Breast epithelium (tissue), 4 donors: ENCODE measurements around the gene ADAM12. TPM values are rescaled to one million over a fixed set of nuclear protein-coding genes. Genes with fewer than 3 reads are reported as not detected.

ENCODE experiments used
- DNase-seq, 2 donors: peaks; one replicate each; pipeline ENCODE4 v3.0.0-alpha.2; 2019; ENCODE audit warnings: low spot score in 2 of 2
- H3K27ac ChIP-seq, 2 donors: fragments of 200-600 bp; sonication (generic) in 1 of 2; one replicate each; pipeline ENCODE4 v1.5.1; 2016 to 2019; ENCODE audit warnings: mild to moderate bottlenecking in 1 of 2
- H3K27me3 ChIP-seq, 2 donors: fragments of 200-600 bp; sonication (generic) in 1 of 2; one replicate each; pipeline versions ENCODE4 v1.5.1 to v1.6.0; 2017 to 2019; ENCODE audit warnings: control low read depth in 1 of 2, mild to moderate bottlenecking in 1 of 2
- H3K36me3 ChIP-seq: fragments of 200-600 bp; one replicate; pipeline ENCODE4 v1.5.1; 2019
- H3K4me1 ChIP-seq, 2 donors: fragments of 200-600 bp; sonication (generic); one replicate each; pipeline ENCODE4 v1.5.1; 2016 to 2019; ENCODE audit warnings: control low read depth in 1 of 2
- H3K4me3 ChIP-seq, 3 donors: fragments of 200-600 bp; sonication (generic); 1 replicate in 2 of 3; 2 replicates in 1 of 3; pipeline ENCODE4 v1.5.1; 2016 to 2019; ENCODE audit warnings: mild to moderate bottlenecking in 3 of 3, moderate library complexity in 2 of 3
- H3K9me3 ChIP-seq, 2 donors: fragments of 200-600 bp; sonication (generic) in 1 of 2; one replicate each; pipeline ENCODE4 v1.5.1; 2016 to 2019; ENCODE audit warnings: control low read depth in 1 of 2
- POLR2A ChIP-seq: fragments of 450-650 bp; IDR thresholded peaks from one replicate; pipeline ENCODE4 v1.6.1; 2016; ENCODE audit warnings: antibody characterized with exemption, mild to moderate bottlenecking, moderate library complexity
- POLR2AphosphoS5 ChIP-seq, 3 donors: sonication (generic); formaldehyde crosslinking; IDR thresholded peaks; one replicate each; pipeline ENCODE4 v1.6.1; 2017; ENCODE audit warnings: antibody characterized with exemption in 3 of 3
- intact Hi-C: fragments of 100-400 bp; cut with DNase I; formaldehyde crosslinking; loops from one replicate; pipeline ENCODE4 v1.15.1; 2023; ENCODE audit warnings: low total_unique reads
- total RNA-seq, 3 donors: library from RNA; depleted of rRNA; stranded (reverse); fragments of >200 nt; gene quantifications; one replicate each; pipeline ENCODE4 v1.1.0, GENCODE V29; 2016
- TF ChIP-seq, protein P1 (sequence below), 3 donors: fragments of 450-650 bp; IDR thresholded peaks; one replicate each; pipeline ENCODE4 v1.5.1; 2016 to 2017; ENCODE audit warnings: antibody characterized with exemption in 3 of 3, mild to moderate bottlenecking in 3 of 3, moderate library complexity in 3 of 3

The ADAM12 gene
- total RNA-seq, 3 donors from 2014 or later: 8.6 to 16.4 (median 13.9) TPM

DNA sequence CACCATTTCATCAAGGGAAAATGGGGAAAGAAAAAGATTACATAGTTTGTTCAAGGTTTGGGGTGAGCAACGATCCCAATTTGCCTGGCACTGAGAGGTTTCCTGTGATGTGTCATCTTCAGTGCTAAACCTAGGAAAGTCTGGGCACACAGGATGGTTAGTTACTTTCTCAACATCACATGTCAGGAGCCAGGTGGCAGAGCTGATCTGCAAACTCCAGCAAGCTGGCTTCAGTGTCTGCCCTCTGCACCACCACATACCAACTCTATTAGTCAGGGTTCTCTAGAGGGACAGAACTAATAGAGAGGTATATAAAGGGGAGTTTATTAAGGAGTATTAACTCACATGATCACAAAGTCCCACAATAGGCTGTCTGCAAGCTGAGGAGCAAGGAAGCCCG is 11.3 kb downstream of the ADAM12 start:
- TF ChIP-seq, protein P1, sequence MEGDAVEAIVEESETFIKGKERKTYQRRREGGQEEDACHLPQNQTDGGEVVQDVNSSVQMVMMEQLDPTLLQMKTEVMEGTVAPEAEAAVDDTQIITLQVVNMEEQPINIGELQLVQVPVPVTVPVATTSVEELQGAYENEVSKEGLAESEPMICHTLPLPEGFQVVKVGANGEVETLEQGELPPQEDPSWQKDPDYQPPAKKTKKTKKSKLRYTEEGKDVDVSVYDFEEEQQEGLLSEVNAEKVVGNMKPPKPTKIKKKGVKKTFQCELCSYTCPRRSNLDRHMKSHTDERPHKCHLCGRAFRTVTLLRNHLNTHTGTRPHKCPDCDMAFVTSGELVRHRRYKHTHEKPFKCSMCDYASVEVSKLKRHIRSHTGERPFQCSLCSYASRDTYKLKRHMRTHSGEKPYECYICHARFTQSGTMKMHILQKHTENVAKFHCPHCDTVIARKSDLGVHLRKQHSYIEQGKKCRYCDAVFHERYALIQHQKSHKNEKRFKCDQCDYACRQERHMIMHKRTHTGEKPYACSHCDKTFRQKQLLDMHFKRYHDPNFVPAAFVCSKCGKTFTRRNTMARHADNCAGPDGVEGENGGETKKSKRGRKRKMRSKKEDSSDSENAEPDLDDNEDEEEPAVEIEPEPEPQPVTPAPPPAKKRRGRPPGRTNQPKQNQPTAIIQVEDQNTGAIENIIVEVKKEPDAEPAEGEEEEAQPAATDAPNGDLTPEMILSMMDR (IDR thresholded peaks at IDR 0.05): no peak
- TF ChIP-seq POLR2A (no peak), POLR2AphosphoS5 (IDR thresholded peaks at IDR 0.05) (no peak)
- Histone ChIP-seq H3K4me1 (no peaks in the 10 kb centered on the region), H3K27me3 (no peaks in the 10 kb centered on the region), H3K4me3 (no peak overlapping the region), H3K27ac (no peak overlapping the region), H3K36me3 (no peaks in the 10 kb centered on the region), H3K9me3 (no peaks in the 10 kb centered on the region)
- DNase-seq: no peak
- intact Hi-C loops: no loop called here

GRCh38 chr10:126375926-126376554 is 12.2 kb downstream of the ADAM12 start:
- Histone ChIP-seq H3K4me1 (no peaks in the 10 kb centered on the region), H3K9me3 (no peaks in the 10 kb centered on the region), H3K4me3 (no peak overlapping the region), H3K27me3 (no peaks in the 10 kb centered on the region), H3K27ac (no peak overlapping the region), H3K36me3 (no peaks in the 10 kb centered on the region)
- no peak for TF ChIP-seq POLR2A
- TF ChIP-seq, protein P1 (IDR thresholded peaks at IDR 0.05): no peak
- no peak for TF ChIP-seq POLR2AphosphoS5 (IDR thresholded peaks at IDR 0.05)
- intact Hi-C loops: no loop called here
- DNase-seq: no peak

GRCh38 chr10:126375299-126375698 is 13.0 kb downstream of the ADAM12 start:
- no peaks in the 10 kb centered on the region for H3K36me3 ChIP-seq
- no peak overlapping the region for H3K27ac ChIP-seq
- TF ChIP-seq POLR2AphosphoS5 (IDR thresholded peaks at IDR 0.05): no peak
- TF ChIP-seq POLR2A: no peak
- TF ChIP-seq, protein P1 (IDR thresholded peaks at IDR 0.05): no peak
- no peak for DNase-seq
- H3K4me3 ChIP-seq: no peak overlapping the region
- intact Hi-C loops: no loop called here
- H3K9me3 ChIP-seq: no peaks in the 10 kb centered on the region
- H3K4me1 ChIP-seq: no peaks in the 10 kb centered on the region
- no peaks in the 10 kb centered on the region for H3K27me3 ChIP-seq

DNA sequence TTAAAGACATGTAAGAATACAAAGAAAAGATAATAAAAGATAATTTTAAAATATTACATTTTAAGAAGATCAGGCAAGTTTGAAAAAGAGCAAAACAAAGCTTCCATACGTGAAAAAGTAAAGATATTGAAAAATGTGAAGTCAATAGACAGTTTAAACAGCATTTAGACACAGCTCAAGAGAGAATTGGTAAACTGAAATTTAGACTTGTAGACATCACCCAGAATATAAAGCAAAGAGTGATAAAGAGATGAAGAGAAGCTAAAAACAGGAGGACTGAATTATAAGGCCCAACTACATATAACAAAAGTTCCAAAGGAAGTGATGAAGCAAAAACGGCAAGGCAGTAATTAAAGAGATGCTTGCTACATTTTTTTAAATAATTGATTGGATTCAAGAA is 13.8 kb downstream of the ADAM12 start:
- Histone ChIP-seq H3K4me1 (no peaks in the 10 kb centered on the region), H3K27me3 (no peaks in the 10 kb centered on the region), H3K9me3 (no peaks in the 10 kb centered on the region), H3K36me3 (no peaks in the 10 kb centered on the region), H3K4me3 (no peak overlapping the region), H3K27ac (no peak overlapping the region)
- TF ChIP-seq, protein P1 (IDR thresholded peaks at IDR 0.05): no peak
- TF ChIP-seq POLR2AphosphoS5 (IDR thresholded peaks at IDR 0.05) (no peak), POLR2A (no peak)
- intact Hi-C loops: loop anchor here (5.0 kb wide), 1 partner anchor 157 kb away; no protein-coding TSS in a partner anchor
- DNase-seq: no peak

- H3K9me3 ChIP-seq: no peaks in the 10 kb centered on the region
- TF ChIP-seq, protein P1 (IDR thresholded peaks at IDR 0.05): no peak
- TF ChIP-seq POLR2A (no peak), POLR2AphosphoS5 (IDR thresholded peaks at IDR 0.05) (no peak)
- no peaks in the 10 kb centered on the region for H3K36me3 ChIP-seq
- H3K27me3 ChIP-seq: no peaks in the 10 kb centered on the region
- no peak overlapping the region for H3K4me3 ChIP-seq
- intact Hi-C loops: loop anchor here (5.0 kb wide), 1 partner anchor 157 kb away; no protein-coding TSS in a partner anchor
- DNase-seq: no peak
- H3K27ac ChIP-seq: no peak overlapping the region
- H3K4me1 ChIP-seq: no peaks in the 10 kb centered on the region
These were observed 14.3 kb downstream of the ADAM12 start for GRCh38 chr10:126373972-126374371.
